Measurements from ENCODE around the gene ZXDA.

ZXDA gene

DNA sequence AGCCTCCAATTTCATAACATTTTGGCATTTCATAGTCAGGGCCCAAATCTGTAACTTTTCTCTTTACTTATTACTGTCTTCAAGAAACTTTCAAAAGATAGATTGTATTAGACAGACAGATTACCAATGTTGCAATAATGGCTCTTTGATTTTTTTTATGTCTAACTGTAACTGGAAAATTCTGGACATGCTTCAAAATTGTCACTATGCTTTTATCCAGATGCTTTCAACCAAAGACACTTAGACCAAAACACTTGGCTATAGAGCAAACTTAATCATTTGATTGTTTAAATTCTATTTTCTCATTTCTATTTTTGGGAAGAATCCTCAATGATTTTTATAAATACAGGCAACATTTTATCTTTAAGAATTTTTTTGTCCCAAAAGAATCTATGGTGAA lies 10.4 kb downstream of the ZXDA start:
- no peaks in the 10 kb centered on the region for H4K20me1 ChIP-seq (ENCODE audit: insufficient read depth)
- no peak overlapping the region for H3K4me3 ChIP-seq (IDR thresholded peaks at IDR 0.05; ENCODE audit: insufficient read depth, low read depth, low read length)
- no peaks in the 10 kb centered on the region for H3K27me3 ChIP-seq (ENCODE audit: insufficient read depth, low read depth)

DNA sequence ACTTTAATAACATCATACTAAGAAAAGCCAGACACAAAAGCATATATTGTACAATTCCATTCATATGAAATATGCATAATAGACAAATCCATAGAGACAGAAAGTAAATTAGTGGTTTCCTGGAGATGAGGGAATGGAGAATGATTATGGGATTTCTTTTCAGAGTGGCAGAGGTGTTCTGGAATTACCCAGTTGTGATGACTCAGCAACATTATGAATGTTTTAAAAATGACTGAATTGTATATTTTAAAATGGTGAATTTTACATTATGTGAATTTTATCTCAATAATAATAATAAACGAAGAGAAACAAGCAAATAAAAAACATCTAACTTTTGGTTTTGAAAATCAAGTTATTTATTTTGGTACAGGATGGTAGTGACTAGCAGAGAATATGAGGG lies 11.2 kb downstream of the ZXDA start:
- TF ChIP-seq, protein P1, sequence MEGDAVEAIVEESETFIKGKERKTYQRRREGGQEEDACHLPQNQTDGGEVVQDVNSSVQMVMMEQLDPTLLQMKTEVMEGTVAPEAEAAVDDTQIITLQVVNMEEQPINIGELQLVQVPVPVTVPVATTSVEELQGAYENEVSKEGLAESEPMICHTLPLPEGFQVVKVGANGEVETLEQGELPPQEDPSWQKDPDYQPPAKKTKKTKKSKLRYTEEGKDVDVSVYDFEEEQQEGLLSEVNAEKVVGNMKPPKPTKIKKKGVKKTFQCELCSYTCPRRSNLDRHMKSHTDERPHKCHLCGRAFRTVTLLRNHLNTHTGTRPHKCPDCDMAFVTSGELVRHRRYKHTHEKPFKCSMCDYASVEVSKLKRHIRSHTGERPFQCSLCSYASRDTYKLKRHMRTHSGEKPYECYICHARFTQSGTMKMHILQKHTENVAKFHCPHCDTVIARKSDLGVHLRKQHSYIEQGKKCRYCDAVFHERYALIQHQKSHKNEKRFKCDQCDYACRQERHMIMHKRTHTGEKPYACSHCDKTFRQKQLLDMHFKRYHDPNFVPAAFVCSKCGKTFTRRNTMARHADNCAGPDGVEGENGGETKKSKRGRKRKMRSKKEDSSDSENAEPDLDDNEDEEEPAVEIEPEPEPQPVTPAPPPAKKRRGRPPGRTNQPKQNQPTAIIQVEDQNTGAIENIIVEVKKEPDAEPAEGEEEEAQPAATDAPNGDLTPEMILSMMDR (conservative IDR thresholded peaks at IDR 0.05; ENCODE audit: low read depth, low read length) = no peak
- no peaks in the 10 kb centered on the region for H3K4me1 ChIP-seq (ENCODE audit: low read depth, poor library complexity, severe bottlenecking)
- no peaks in the 10 kb centered on the region for H3K36me3 ChIP-seq (ENCODE audit: insufficient read depth)
- H4K20me1 ChIP-seq (ENCODE audit: insufficient read depth) = no peaks in the 10 kb centered on the region
- H3K27me3 ChIP-seq (ENCODE audit: insufficient read depth, low read depth) = no peaks in the 10 kb centered on the region
- H3K9ac ChIP-seq = no peak overlapping the region
- H3K79me2 ChIP-seq (ENCODE audit: insufficient read depth, low read depth) = no peaks in the 10 kb centered on the region
- H3K27ac ChIP-seq = no peak overlapping the region
- no peak overlapping the region for H2AFZ ChIP-seq (ENCODE audit: low read depth)
- no peak overlapping the region for H3K4me3 ChIP-seq (IDR thresholded peaks at IDR 0.05; ENCODE audit: insufficient read depth, low read depth, low read length)
- no peak overlapping the region for H3K4me2 ChIP-seq

More for the DNA sequence above, 10.4 kb downstream of the ZXDA start:
- H3K36me3 ChIP-seq (ENCODE audit: insufficient read depth) = no peaks in the 10 kb centered on the region
- TF ChIP-seq, protein P1 (conservative IDR thresholded peaks at IDR 0.05; ENCODE audit: low read depth, low read length) = no peak
- H2AFZ ChIP-seq (ENCODE audit: low read depth) = no peak overlapping the region
- no peaks in the 10 kb centered on the region for H3K4me1 ChIP-seq (ENCODE audit: low read depth, poor library complexity, severe bottlenecking)
- H3K79me2 ChIP-seq (ENCODE audit: insufficient read depth, low read depth) = no peaks in the 10 kb centered on the region
- H3K4me2 ChIP-seq = no peak overlapping the region
- H3K9ac ChIP-seq = no peak overlapping the region
- H3K27ac ChIP-seq = no peak overlapping the region

DNA sequence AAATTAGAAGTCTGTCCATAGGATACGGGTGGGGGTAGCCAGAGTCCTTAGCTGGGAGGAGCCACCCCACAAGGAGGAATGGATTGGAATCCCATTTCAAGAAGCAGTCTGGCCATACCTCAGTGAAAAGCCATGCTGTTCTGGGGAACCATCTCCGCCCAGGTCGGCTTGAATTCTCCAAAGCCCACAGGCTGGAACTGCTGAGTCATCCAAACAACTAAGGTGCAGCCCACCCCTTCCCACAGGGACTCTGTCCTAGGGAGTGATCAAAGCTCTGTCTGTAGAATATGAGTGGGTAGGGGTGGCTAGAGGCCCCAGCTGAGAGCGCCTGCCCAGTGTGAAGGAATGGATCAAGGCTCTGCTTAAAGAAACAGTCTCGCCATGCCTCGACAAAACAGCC lies 38.8 kb downstream of the ZXDA start:
- Histone ChIP-seq H3K36me3 (ENCODE audit: insufficient read depth) (no peaks in the 10 kb centered on the region), H3K27me3 (ENCODE audit: insufficient read depth, low read depth) (no peaks in the 10 kb centered on the region), H4K20me1 (ENCODE audit: insufficient read depth) (no peaks in the 10 kb centered on the region), H3K79me2 (ENCODE audit: insufficient read depth, low read depth) (no peaks in the 10 kb centered on the region), H2AFZ (ENCODE audit: low read depth) (no peak overlapping the region), H3K4me2 (no peak overlapping the region), H3K27ac (no peak overlapping the region), H3K4me3 (IDR thresholded peaks at IDR 0.05; ENCODE audit: insufficient read depth, low read depth, low read length) (no peak overlapping the region), H3K4me1 (ENCODE audit: low read depth, poor library complexity, severe bottlenecking) (peaks cover 19% of the 10 kb centered on the region), H3K9ac (no peak overlapping the region)
- TF ChIP-seq, protein P1 (conservative IDR thresholded peaks at IDR 0.05; ENCODE audit: low read depth, low read length) = no peak
